Astrocyte (in vitro differentiated cells and primary cell): Measurements from ENCODE around the gene PREX1. TPM values are rescaled to one million over a fixed set of nuclear protein-coding genes. Genes with fewer than 3 reads are reported as not detected.
A peak's percentile ranks its signal among the peaks of the same experiment; 100 is the strongest.

Experiments used
- DNase-seq: peaks from one replicate; pipeline ENCODE4 v3.0.0-alpha.2; 2010; ENCODE audit warnings: low read depth
- FAIRE-seq: peaks from 2 replicates; lab custom pipeline; 2011; peaks lifted over from hg19 to GRCh38; lab: Jason Lieb, UNC
- H2AFZ ChIP-seq: 2 replicates; pipeline ENCODE4 v1.6.0; 2012; ENCODE audit warnings: low read depth, low read length, inconsistent platforms
- H3K27ac ChIP-seq: 2 replicates; pipeline ENCODE4 v1.5.1; 2011; ENCODE audit warnings: low read depth, low read length, inconsistent platforms
- H3K27me3 ChIP-seq: 2 replicates; pipeline ENCODE4 v1.6.0; 2011; ENCODE audit warnings: low read length, inconsistent platforms; ENCODE audit not compliant: insufficient read depth
- H3K36me3 ChIP-seq: 2 replicates; pipeline ENCODE4 v1.5.1; 2011; ENCODE audit warnings: low read length, inconsistent platforms; ENCODE audit not compliant: insufficient read depth
- H3K4me1 ChIP-seq: 2 replicates; pipeline ENCODE4 v1.5.1; 2011; ENCODE audit warnings: low read length, inconsistent platforms; ENCODE audit not compliant: insufficient read depth
- H3K4me2 ChIP-seq: 2 replicates; pipeline ENCODE4 v1.6.0; 2012; ENCODE audit warnings: low read length, inconsistent platforms
- H3K4me3 ChIP-seq: 2 replicates; pipeline ENCODE4 v1.5.1; 2011; ENCODE audit warnings: low read depth, mild to moderate bottlenecking, low read length, inconsistent platforms; ENCODE audit not compliant: insufficient read depth
- H3K79me2 ChIP-seq: 2 replicates; pipeline ENCODE4 v1.6.0; 2012; ENCODE audit warnings: mild to moderate bottlenecking, low read length, inconsistent platforms; ENCODE audit not compliant: insufficient read depth
- H3K9ac ChIP-seq: 2 replicates; pipeline ENCODE4 v1.6.0; 2012; ENCODE audit warnings: mild to moderate bottlenecking, low read length, inconsistent platforms
- H3K9me3 ChIP-seq: 2 replicates; pipeline ENCODE4 v1.5.1; 2012; ENCODE audit warnings: low read depth, mild to moderate bottlenecking, low read length, inconsistent platforms; ENCODE audit not compliant: insufficient read depth
- H4K20me1 ChIP-seq: 2 replicates; pipeline ENCODE4 v1.6.0; 2012; ENCODE audit warnings: low read length, inconsistent platforms; ENCODE audit not compliant: insufficient read depth
- H3K27ac Mint-ChIP-seq: one replicate; pipeline ENCODE4 v1.8.0; 2021; ENCODE audit warnings: mild to moderate bottlenecking, mixed read lengths; ENCODE audit not compliant: unreplicated experiment
- H3K27me3 Mint-ChIP-seq: one replicate; pipeline ENCODE4 v1.8.0; 2021; ENCODE audit warnings: low read depth, mixed read lengths; ENCODE audit not compliant: unreplicated experiment
- H3K36me3 Mint-ChIP-seq: one replicate; pipeline ENCODE4 v1.8.0; 2021; ENCODE audit warnings: low read depth, mixed read lengths; ENCODE audit not compliant: unreplicated experiment
- H3K4me1 Mint-ChIP-seq: one replicate; pipeline ENCODE4 v1.8.0; 2021; ENCODE audit warnings: low read depth, mixed read lengths; ENCODE audit not compliant: unreplicated experiment
- H3K4me3 Mint-ChIP-seq: one replicate; pipeline ENCODE4 v1.8.0; 2021; ENCODE audit warnings: mild to moderate bottlenecking, moderate library complexity, mixed read lengths; ENCODE audit not compliant: unreplicated experiment
- H3K9me3 Mint-ChIP-seq: one replicate; pipeline ENCODE4 v1.8.0; 2021; ENCODE audit warnings: mild to moderate bottlenecking, mixed read lengths; ENCODE audit not compliant: unreplicated experiment
- EZH2 ChIP-seq: IDR thresholded peaks from 2 replicates; pipeline ENCODE4 v1.6.1; 2012; ENCODE audit warnings: mild to moderate bottlenecking, low read length, inconsistent platforms; ENCODE audit not compliant: insufficient read depth
- total RNA-seq: library from RNA; stranded (reverse); gene quantifications from 2 replicates; pipeline ENCODE4 v1.2.1, GENCODE V29; 2021
- TF ChIP-seq, protein P1 (sequence below): IDR thresholded peaks from 2 replicates; pipeline ENCODE4 v1.5.1; 2011; ENCODE audit warnings: low read depth, mild to moderate bottlenecking, inconsistent platforms, low read length, moderate library complexity; ENCODE audit not compliant: insufficient read depth

PREX1 gene
- total RNA-seq, 1 donor from 2014 or later: 3.5 TPM

DNA sequence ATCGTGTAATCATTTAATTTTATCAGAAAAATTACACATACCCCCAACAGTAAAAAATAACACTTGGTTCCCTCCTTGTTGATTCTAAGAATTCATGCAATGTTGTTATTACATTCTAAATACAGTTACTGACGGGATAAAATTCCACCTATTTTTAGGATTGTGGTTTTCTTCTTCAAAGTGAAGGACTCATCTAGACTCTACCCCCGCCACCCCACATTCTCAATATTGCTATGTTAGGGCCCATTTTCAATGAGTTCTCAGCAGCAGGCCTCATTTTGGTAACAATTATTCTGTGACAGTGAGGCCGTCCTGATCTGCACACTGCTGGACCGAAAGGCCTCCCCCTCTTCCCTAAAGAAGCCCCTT lies 43.5 kb downstream of the PREX1 start:
- no peak for FAIRE-seq
- TF ChIP-seq, protein P1, sequence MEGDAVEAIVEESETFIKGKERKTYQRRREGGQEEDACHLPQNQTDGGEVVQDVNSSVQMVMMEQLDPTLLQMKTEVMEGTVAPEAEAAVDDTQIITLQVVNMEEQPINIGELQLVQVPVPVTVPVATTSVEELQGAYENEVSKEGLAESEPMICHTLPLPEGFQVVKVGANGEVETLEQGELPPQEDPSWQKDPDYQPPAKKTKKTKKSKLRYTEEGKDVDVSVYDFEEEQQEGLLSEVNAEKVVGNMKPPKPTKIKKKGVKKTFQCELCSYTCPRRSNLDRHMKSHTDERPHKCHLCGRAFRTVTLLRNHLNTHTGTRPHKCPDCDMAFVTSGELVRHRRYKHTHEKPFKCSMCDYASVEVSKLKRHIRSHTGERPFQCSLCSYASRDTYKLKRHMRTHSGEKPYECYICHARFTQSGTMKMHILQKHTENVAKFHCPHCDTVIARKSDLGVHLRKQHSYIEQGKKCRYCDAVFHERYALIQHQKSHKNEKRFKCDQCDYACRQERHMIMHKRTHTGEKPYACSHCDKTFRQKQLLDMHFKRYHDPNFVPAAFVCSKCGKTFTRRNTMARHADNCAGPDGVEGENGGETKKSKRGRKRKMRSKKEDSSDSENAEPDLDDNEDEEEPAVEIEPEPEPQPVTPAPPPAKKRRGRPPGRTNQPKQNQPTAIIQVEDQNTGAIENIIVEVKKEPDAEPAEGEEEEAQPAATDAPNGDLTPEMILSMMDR: no peak
- no peak for TF ChIP-seq EZH2
- H3K9me3 ChIP-seq: no peaks in the 10 kb centered on the region
- H3K79me2 ChIP-seq: peaks cover 3% of the 10 kb centered on the region
- DNase-seq: no peak
- no peaks in the 10 kb centered on the region for H3K27me3 ChIP-seq
- Mint-ChIP-seq H3K4me3 (no peak overlapping the region), H3K27ac (no peak overlapping the region), H3K27me3 (no peaks in the 10 kb centered on the region), H3K36me3 (peaks cover 4% of the 10 kb centered on the region), H3K9me3 (no peaks in the 10 kb centered on the region), H3K4me1 (peaks cover 12% of the 10 kb centered on the region)
- no peak overlapping the region for H2AFZ ChIP-seq
- H3K4me3 ChIP-seq: no peak overlapping the region
- H4K20me1 ChIP-seq: peaks cover 5% of the 10 kb centered on the region
- no peak overlapping the region for H3K27ac ChIP-seq
- no peaks in the 10 kb centered on the region for H3K36me3 ChIP-seq
- peak overlapping the region; percentile 40 for H3K4me2 ChIP-seq
- H3K9ac ChIP-seq: peak overlapping the region; percentile 16
- peaks cover 24% of the 10 kb centered on the region for H3K4me1 ChIP-seq

DNA sequence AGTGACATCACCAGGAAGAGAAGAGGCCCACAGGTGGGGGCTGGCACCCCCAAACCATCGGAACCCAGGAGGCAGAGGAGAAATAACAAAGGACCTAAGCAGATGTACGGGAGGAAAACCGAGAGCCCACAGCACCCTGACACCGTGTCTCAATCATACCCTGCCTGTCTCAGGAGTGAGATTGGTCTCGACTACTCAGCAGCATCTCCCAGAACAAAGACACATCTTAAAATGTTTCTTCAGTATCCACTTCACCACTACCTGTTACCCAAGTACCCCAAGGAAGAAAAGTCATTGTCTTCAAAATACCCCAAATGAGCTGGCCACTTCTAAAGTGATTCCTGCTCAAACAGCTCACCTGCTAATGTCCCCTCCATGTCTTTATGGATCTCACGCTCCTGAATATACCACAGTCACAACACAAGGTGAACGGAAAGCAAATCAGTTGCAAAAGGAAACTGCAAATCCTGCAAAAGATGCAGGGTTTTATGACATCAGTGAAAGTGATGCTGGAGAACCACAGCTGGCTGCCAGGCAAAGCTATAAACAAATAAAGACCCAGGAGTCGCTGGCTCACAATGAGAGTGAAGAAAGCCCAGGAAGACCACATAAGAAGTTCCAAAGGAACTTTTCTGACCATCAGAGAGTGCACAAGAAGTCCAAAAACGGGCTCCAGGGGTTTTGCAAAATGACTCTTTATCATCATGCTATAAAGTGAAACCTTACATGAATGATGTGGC lies 44.1 kb downstream of the PREX1 start:
- Mint-ChIP-seq H3K4me1 (peaks cover 12% of the 10 kb centered on the region), H3K27ac (no peak overlapping the region), H3K9me3 (no peaks in the 10 kb centered on the region), H3K27me3 (no peaks in the 10 kb centered on the region), H3K4me3 (no peak overlapping the region), H3K36me3 (peaks cover 4% of the 10 kb centered on the region)
- peaks cover 5% of the 10 kb centered on the region for H4K20me1 ChIP-seq
- no peaks in the 10 kb centered on the region for H3K27me3 ChIP-seq
- no peak for FAIRE-seq
- peak overlapping the region; percentile 40 for H3K4me2 ChIP-seq
- peak overlapping the region; percentile 16 for H3K9ac ChIP-seq
- no peak for DNase-seq
- no peak overlapping the region for H3K27ac ChIP-seq
- H3K4me1 ChIP-seq: peaks cover 24% of the 10 kb centered on the region
- no peaks in the 10 kb centered on the region for H3K9me3 ChIP-seq
- TF ChIP-seq, protein P1: no peak
- no peak for TF ChIP-seq EZH2
- no peak overlapping the region for H3K4me3 ChIP-seq
- H2AFZ ChIP-seq: no peak overlapping the region
- no peaks in the 10 kb centered on the region for H3K36me3 ChIP-seq
- H3K79me2 ChIP-seq: peaks cover 3% of the 10 kb centered on the region

GRCh38 chr20:48782901-48783308 lies 44.9 kb downstream of the PREX1 start:
- Histone ChIP-seq H3K36me3 (no peaks in the 10 kb centered on the region), H3K79me2 (peaks cover 3% of the 10 kb centered on the region), H4K20me1 (peaks cover 5% of the 10 kb centered on the region), H3K9ac (no peak overlapping the region), H3K4me2 (no peak overlapping the region), H3K27ac (no peak overlapping the region), H3K4me3 (no peak overlapping the region), H2AFZ (no peak overlapping the region), H3K4me1 (peaks cover 17% of the 10 kb centered on the region), H3K9me3 (no peaks in the 10 kb centered on the region), H3K27me3 (no peaks in the 10 kb centered on the region)
- FAIRE-seq: no peak
- H3K4me3 Mint-ChIP-seq: no peak overlapping the region
- peaks cover 4% of the 10 kb centered on the region for H3K36me3 Mint-ChIP-seq
- H3K4me1 Mint-ChIP-seq: peaks cover 12% of the 10 kb centered on the region
- DNase-seq: no peak
- no peaks in the 10 kb centered on the region for H3K9me3 Mint-ChIP-seq
- TF ChIP-seq, protein P1: no peak
- H3K27ac Mint-ChIP-seq: no peak overlapping the region
- H3K27me3 Mint-ChIP-seq: no peaks in the 10 kb centered on the region
